ENCODE results near the gene SEZ6. TPM values are rescaled to one million over a fixed set of nuclear protein-coding genes. Genes with fewer than 3 reads are reported as not detected.

Gene SEZ6
- total and polyA plus RNA-seq, 8 donors, result under 0.01 to 21.4 (median 0.37) TPM; not detected in 2

GRCh38 chr17:28973425-28973824 is 32.4 kb downstream of the SEZ6 start:
- DNase-seq, result peak in 1 of 2 donors; percentile 61
- Histone ChIP-seq H3K27ac (no peak overlapping the region), H3K36me3 (no peaks in the 10 kb centered on the region), H3K4me1 (peaks cover 0 to 18% (median 0%) of the 10 kb centered on the region in 4 donors), H3K27me3 (no peaks in the 10 kb centered on the region), H3K9me3 (no peaks in the 10 kb centered on the region), H3K4me3 (no peak overlapping the region)
- TF ChIP-seq POLR2A (IDR thresholded peaks at IDR 0.05), result no peak
- TF ChIP-seq EP300 (IDR thresholded peaks at IDR 0.05), result no peak
- TF ChIP-seq POLR2AphosphoS5 (IDR thresholded peaks at IDR 0.05), result no peak
- TF ChIP-seq CTCF (IDR thresholded peaks at IDR 0.05), result no peak
- 65 to 73% (median 70%) methylated on average over 2 of the region's 2 CpGs for WGBS, 5 donors
- intact Hi-C loops (cut with DNase I; ENCODE audit: low total_unique reads), result no loop called here

- WGBS, 5 donors, result 64 to 79% (median 71%) methylated on average over 10 of the region's 10 CpGs
- intact Hi-C loops (cut with DNase I; ENCODE audit: low total_unique reads), result no loop called here
- H3K4me3 ChIP-seq, result no peak overlapping the region
- DNase-seq, result no peak
- peaks cover 0 to 26% (median 0%) of the 10 kb centered on the region in 4 donors for H3K4me1 ChIP-seq
- no peaks in the 10 kb centered on the region for H3K27me3 ChIP-seq
- no peak overlapping the region for H3K27ac ChIP-seq
- TF ChIP-seq CTCF (IDR thresholded peaks at IDR 0.05), result no peak
- TF ChIP-seq POLR2A (IDR thresholded peaks at IDR 0.05), result no peak
- TF ChIP-seq EP300 (IDR thresholded peaks at IDR 0.05), result no peak
- no peak for TF ChIP-seq POLR2AphosphoS5 (IDR thresholded peaks at IDR 0.05)
- no peaks in the 10 kb centered on the region for H3K9me3 ChIP-seq
- no peaks in the 10 kb centered on the region for H3K36me3 ChIP-seq
Measured at GRCh38 chr17:28972437-28972836, 33.4 kb downstream of the SEZ6 start.

- no peak overlapping the region for H3K27ac ChIP-seq
Measured at GRCh38 chr17:28970879-28971278, 35.0 kb downstream of the SEZ6 start.

GRCh38 chr17:28969706-28970393 is 36.0 kb downstream of the SEZ6 start:
- Histone ChIP-seq H3K4me1 (peaks cover 0 to 32% (median 0%) of the 10 kb centered on the region in 4 donors), H3K9me3 (no peaks in the 10 kb centered on the region), H3K36me3 (no peaks in the 10 kb centered on the region), H3K27ac (no peak overlapping the region), H3K27me3 (peaks cover 0 to 3% (median 0%) of the 10 kb centered on the region in 3 donors), H3K4me3 (no peak overlapping the region)
- WGBS, 5 donors, result 63 to 80% (median 72%) methylated on average over 8 to 12 of the region's 12 CpGs
- TF ChIP-seq CTCF (IDR thresholded peaks at IDR 0.05) (no peak), POLR2A (IDR thresholded peaks at IDR 0.05) (no peak), POLR2AphosphoS5 (IDR thresholded peaks at IDR 0.05) (no peak)
- DNase-seq, result no peak
- intact Hi-C loops (cut with DNase I; ENCODE audit: low total_unique reads), result loop anchor here (5.0 kb wide), 1 partner anchor 142 kb away; no protein-coding TSS in a partner anchor

More at GRCh38 chr17:28970879-28971278, 35.0 kb downstream of the SEZ6 start:
- H3K36me3 ChIP-seq, result no peaks in the 10 kb centered on the region
- H3K4me3 ChIP-seq, result no peak overlapping the region
- no peaks in the 10 kb centered on the region for H3K27me3 ChIP-seq
- peak in 1 of 2 donors; percentile 56 for DNase-seq
- TF ChIP-seq CTCF (IDR thresholded peaks at IDR 0.05) (no peak), POLR2A (IDR thresholded peaks at IDR 0.05) (no peak), EP300 (IDR thresholded peaks at IDR 0.05) (no peak), POLR2AphosphoS5 (IDR thresholded peaks at IDR 0.05) (no peak)
- intact Hi-C loops (cut with DNase I; ENCODE audit: low total_unique reads), result no loop called here
- 37 to 52% (median 42%) methylated on average over 6 of the region's 6 CpGs for WGBS, 5 donors
- no peaks in the 10 kb centered on the region for H3K9me3 ChIP-seq
- peaks cover 0 to 27% (median 0%) of the 10 kb centered on the region in 4 donors for H3K4me1 ChIP-seq

All from stomach (tissue), 9 donors.